KMS-11 (cell line): ENCODE data around the gene TAS2R13.

Experiments
- H2AFZ ChIP-seq: fragments of 200-600 bp; sonication (generic); 2 replicates; pipeline ENCODE4 v1.6.1; 2016; ENCODE audit warnings: antibody characterized with exemption, mixed run types, low read depth
- H3K27ac ChIP-seq: fragments of 200-600 bp; sonication (generic); 2 replicates; pipeline ENCODE4 v1.6.1; 2016; ENCODE audit warnings: mild to moderate bottlenecking, mixed run types
- H3K27me3 ChIP-seq: fragments of 200-600 bp; sonication (generic); 2 replicates; pipeline ENCODE4 v1.6.1; 2017; ENCODE audit warnings: mild to moderate bottlenecking, low read depth, mixed run types, moderate library complexity; ENCODE audit not compliant: insufficient read depth
- H3K36me3 ChIP-seq: fragments of 200-600 bp; sonication (generic); 2 replicates; pipeline ENCODE4 v1.6.1; 2017; ENCODE audit warnings: mild to moderate bottlenecking, mixed run types; ENCODE audit not compliant: insufficient read depth
- H3K4me1 ChIP-seq: fragments of 200-600 bp; sonication (generic); 2 replicates; pipeline ENCODE4 v1.6.1; 2016; ENCODE audit warnings: mild to moderate bottlenecking, low read depth, mixed run types; ENCODE audit not compliant: poor library complexity, severe bottlenecking
- H3K4me2 ChIP-seq: fragments of 200-600 bp; sonication (generic); 2 replicates; pipeline ENCODE4 v1.7.0; 2016; ENCODE audit warnings: mild to moderate bottlenecking, mixed run types
- H3K4me3 ChIP-seq: fragments of 200-600 bp; sonication (generic); IDR thresholded peaks from 2 replicates; pipeline ENCODE4 v1.6.1; 2017; ENCODE audit warnings: low read depth, low read length, mixed read lengths; ENCODE audit not compliant: insufficient read depth
- H3K79me2 ChIP-seq: fragments of 200-600 bp; sonication (generic); 2 replicates; pipeline ENCODE4 v1.6.1; 2016; ENCODE audit warnings: low read depth, mixed run types; ENCODE audit not compliant: insufficient read depth
- H3K9ac ChIP-seq: fragments of 200-600 bp; sonication (generic); 2 replicates; pipeline ENCODE4 v1.6.1; 2016; ENCODE audit warnings: mild to moderate bottlenecking, mixed run types
- H4K20me1 ChIP-seq: fragments of 200-600 bp; sonication (generic); 2 replicates; pipeline ENCODE4 v1.6.1; 2016; ENCODE audit warnings: mild to moderate bottlenecking, mixed run types; ENCODE audit not compliant: insufficient read depth
- CTCF ChIP-seq: fragments of 200-600 bp; sonication (generic); conservative IDR thresholded peaks from 2 replicates; pipeline ENCODE4 v1.6.1; 2017; ENCODE audit warnings: low read depth, mild to moderate bottlenecking, antibody characterized with exemption, low read length, moderate library complexity, mixed read lengths

Gene TAS2R13, protein sequence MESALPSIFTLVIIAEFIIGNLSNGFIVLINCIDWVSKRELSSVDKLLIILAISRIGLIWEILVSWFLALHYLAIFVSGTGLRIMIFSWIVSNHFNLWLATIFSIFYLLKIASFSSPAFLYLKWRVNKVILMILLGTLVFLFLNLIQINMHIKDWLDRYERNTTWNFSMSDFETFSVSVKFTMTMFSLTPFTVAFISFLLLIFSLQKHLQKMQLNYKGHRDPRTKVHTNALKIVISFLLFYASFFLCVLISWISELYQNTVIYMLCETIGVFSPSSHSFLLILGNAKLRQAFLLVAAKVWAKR

DNA sequence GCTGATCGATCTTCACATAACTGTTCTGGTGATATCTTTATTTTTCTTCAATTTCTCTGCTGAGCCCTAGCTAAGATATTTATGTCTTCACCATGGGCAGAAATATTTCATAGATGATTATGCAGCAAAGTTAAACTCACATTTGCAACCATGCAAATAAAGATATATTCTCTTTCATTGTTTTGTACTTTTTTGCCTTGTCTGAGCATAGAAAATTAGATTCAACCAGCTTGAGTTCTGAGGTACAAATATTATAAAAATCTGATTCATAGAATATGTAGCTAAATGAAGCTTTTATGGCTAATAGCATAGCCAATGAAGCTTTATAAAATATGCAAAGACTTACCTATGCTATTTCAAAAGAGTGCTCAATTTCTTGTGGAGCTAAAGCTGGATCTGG, at the start of gene TAS2R13:
Gene TAS2R13 (minus strand): TSS at position 101 of the 400 bp plus-strand sequence. CDS start 264 bp downstream, outside the sequence.
- Histone ChIP-seq H3K27ac (no peak within 1 kb of the TSS), H3K9ac (no peak within 1 kb of the TSS), H3K4me3 (no peak within 1 kb of the TSS), H3K4me1 (peaks cover 24% of the 10 kb centered on the region), H4K20me1 (no peaks in the 10 kb centered on the region), H2AFZ (no peak within 1 kb of the TSS), H3K36me3 (no peaks in the 10 kb centered on the region), H3K79me2 (no peaks in the 10 kb centered on the region), H3K4me2 (peak within 1 kb of the TSS; percentile 14; the same call in 1 of the 2 replicates), H3K27me3 (no peaks in the 10 kb centered on the region)
- no peak for TF ChIP-seq CTCF

GRCh38 chr12:10957741-10958140, 48.4 kb upstream of the TAS2R13 start:
- TF ChIP-seq CTCF: no peak
- H3K36me3 ChIP-seq: no peaks in the 10 kb centered on the region
- no peaks in the 10 kb centered on the region for H3K79me2 ChIP-seq
- no peak overlapping the region for H2AFZ ChIP-seq
- no peak overlapping the region for H3K27ac ChIP-seq
- no peak overlapping the region for H3K4me3 ChIP-seq
- no peak overlapping the region for H3K4me2 ChIP-seq
- H3K9ac ChIP-seq: no peak overlapping the region
- no peaks in the 10 kb centered on the region for H4K20me1 ChIP-seq
- H3K27me3 ChIP-seq: no peaks in the 10 kb centered on the region
- peaks cover 16% of the 10 kb centered on the region for H3K4me1 ChIP-seq

DNA sequence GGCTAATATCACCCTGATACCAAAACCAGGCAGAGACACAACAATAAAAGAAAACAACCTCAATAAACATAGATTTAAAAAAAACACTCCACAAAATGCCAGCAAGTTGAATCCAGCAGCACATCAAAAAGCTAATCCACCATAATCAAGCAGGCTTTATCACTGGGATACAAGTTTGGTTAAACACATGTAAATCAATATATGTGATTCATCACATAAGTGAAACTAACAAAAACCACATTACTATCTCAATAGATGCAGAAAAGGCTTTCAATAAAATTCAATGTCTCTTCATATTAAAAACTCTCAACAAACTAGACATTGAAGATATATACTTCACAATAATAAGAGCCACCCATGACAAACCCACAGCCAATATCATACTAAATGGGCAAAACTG, 46.7 kb upstream of the TAS2R13 start:
- Histone ChIP-seq H3K27ac (no peak overlapping the region), H3K9ac (no peak overlapping the region), H3K4me3 (no peak overlapping the region), H4K20me1 (no peaks in the 10 kb centered on the region), H3K4me2 (no peak overlapping the region), H3K79me2 (no peaks in the 10 kb centered on the region), H3K27me3 (no peaks in the 10 kb centered on the region), H2AFZ (no peak overlapping the region), H3K36me3 (no peaks in the 10 kb centered on the region), H3K4me1 (peaks cover 16% of the 10 kb centered on the region)
- no peak for TF ChIP-seq CTCF

DNA sequence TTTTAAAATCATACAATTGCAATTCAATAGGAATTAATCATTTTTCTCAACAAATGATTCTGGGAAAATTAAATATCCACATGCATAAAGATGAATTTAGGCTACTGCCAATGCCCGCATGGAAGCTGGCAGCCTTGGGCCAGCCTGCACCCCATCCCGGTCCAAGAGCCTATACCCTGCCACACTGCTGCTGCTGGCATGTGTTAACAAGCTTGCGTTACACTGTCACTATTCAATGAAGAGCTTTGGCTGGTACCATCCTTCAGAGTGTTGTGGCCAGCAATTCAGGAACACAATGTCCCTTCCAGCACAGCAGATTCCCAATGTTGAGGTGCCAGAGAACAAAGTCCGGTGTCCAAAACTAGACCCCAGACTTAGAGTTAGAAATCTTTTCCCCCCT, 43.3 kb upstream of the TAS2R13 start:
- Histone ChIP-seq H3K9ac (no peak overlapping the region), H3K4me3 (no peak overlapping the region), H3K4me2 (no peak overlapping the region), H3K27me3 (no peaks in the 10 kb centered on the region), H4K20me1 (no peaks in the 10 kb centered on the region), H3K36me3 (no peaks in the 10 kb centered on the region), H2AFZ (no peak overlapping the region), H3K4me1 (peaks cover 16% of the 10 kb centered on the region), H3K27ac (no peak overlapping the region), H3K79me2 (no peaks in the 10 kb centered on the region)
- no peak for TF ChIP-seq CTCF
